ENCODE data around the gene PAFAH1B2. TPM values are rescaled to one million over a fixed set of nuclear protein-coding genes. Genes with fewer than 3 reads are reported as not detected.
"Not testable (repeated sequence)": the region's sequence is repeated elsewhere in the genome, so short reads cannot be mapped to it uniquely, and the experiment has no call there.

Gene PAFAH1B2
- total RNA-seq, 2 donors from 2014 or later: 31.1 to 43.4 TPM

DNA sequence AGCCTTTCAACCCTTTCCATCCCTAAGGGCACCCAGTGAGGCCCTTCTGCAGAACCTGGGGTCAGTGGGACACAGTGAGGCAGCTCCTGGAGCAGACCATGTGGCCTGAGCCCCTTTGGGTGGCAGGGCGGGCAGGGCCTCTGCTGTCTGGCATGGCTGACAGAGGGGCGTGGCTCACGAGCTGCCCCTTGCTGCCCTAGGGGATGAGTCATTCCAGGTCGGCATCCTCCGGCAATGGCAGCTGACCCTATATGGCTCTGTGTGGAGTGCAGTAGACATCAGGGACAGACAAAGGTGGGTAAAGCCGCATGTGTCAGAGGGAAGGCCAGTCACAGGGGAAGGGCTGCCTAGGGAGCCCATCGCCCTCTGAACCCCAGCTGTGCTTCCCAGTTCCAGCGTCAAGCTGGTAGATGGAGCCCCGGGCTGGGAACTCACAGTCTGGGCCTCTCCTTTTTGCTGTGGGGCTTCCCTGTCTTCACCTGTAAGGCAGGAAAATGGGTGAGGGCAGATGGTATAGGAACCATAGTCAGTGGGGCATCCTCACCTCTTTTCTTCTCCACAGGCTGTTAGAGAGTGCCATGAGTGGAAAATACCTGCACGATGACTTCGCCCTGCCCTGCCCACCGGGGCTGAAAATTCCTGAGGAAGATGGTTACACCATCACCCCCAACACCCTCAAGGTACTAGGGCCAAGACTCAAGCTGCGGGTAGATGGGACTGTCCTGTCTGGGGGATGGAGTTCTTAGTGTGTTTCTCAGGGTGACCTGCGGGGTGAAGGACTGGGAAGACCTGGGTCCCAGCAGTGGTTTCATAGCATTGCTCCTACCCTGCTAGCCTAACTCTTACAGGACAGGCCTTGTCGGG, 6.6 kb upstream of the PAFAH1B2 start:
- not testable (repeated sequence) for H3K4me3 Mint-ChIP-seq; DNase-seq; H3K4me1 Mint-ChIP-seq; ATAC-seq; H3K36me3 Mint-ChIP-seq (ENCODE audit: low read depth); H3K9me3 ChIP-seq (ENCODE audit: control insufficient read depth, low read length, poor library complexity, severe bottlenecking); H3K27ac Mint-ChIP-seq
- peaks cover 18% of the 10 kb centered on the region for H3K27me3 Mint-ChIP-seq

DNA sequence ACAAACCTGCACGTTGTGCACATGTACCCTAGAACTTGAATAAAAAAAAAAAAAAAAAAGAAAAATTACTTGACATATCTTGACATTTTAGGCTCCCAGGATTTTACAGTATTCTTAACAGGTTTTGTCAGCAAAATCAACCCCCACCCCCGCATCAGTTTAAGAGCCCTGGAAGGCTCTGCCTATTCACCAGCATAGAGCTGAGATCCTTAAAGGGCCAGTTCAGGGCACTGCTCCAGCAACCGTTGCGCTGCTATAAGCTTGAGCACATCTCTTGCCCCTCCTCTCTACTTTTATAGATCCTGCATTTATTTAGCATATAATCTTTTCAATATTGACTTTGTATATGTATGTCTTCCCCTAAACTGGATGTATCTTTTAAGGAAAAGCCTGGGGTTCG, 697 bp upstream of the PAFAH1B2 start:
- H3K4me1 Mint-ChIP-seq: peaks cover 37% of the 10 kb centered on the region
- peak overlapping the region; percentile 93 for H3K27ac Mint-ChIP-seq
- H3K4me3 Mint-ChIP-seq: peak overlapping the region; percentile 98
- DNase-seq: no peak
- H3K9me3 ChIP-seq (ENCODE audit: control insufficient read depth, low read length, poor library complexity, severe bottlenecking): no peaks in the 10 kb centered on the region
- peaks cover 9% of the 10 kb centered on the region for H3K36me3 Mint-ChIP-seq (ENCODE audit: low read depth)
- ATAC-seq: peak; percentile 41
- H3K27me3 Mint-ChIP-seq: peaks cover 18% of the 10 kb centered on the region

DNA sequence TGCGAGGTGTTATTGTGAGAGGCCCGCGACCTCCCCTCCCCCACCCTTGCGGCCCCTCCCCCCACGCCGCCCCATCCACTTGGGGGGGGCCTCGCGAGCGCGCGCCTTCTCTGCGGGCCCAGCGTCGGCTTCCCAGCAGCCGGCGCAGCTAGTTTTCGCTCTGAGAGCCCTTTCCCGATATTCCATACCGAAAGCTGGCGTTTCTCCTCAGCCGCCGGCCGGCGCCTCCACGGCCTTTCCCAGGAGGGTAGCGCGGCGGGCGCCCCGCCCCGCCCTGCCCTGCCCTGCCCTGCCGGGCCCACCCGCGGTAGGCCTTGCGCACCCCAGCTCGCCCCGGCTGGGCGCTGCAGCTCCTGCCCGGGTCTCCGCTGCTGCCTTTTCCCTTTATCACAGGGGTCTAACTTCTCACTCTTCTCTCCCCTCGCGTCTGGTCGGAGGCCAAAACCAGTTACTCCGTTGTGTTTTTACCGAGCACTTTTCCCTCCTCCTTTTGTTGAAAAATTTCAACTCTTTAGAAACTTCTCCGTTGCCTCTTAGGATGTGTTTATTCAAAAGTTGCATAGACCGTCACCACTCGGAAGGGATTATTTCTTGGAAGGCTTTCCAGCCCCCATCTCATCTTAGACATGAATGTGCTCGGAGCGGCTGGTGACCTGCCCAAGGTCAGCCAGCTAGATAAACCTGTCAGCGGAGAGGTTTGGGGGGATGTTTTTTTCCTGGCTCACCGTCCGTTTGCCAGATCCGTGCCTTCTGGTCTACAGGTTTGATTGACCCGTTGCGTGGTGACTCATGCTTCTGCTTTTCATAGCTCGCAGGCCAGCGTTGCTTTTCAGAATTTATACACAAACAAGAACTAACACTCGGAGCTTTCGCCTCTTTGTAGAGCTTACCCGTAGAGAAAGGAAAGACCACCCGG, 648 bp downstream of the PAFAH1B2 start:
- peaks cover 39% of the 10 kb centered on the region for H3K4me1 Mint-ChIP-seq
- H3K27me3 Mint-ChIP-seq: peaks cover 11% of the 10 kb centered on the region
- ATAC-seq (peak; percentile 54), DNase-seq (peak in 2 of 3 donors; percentile 8 to 53)
- no peaks in the 10 kb centered on the region for H3K9me3 ChIP-seq (ENCODE audit: control insufficient read depth, low read length, poor library complexity, severe bottlenecking)
- H3K4me3 Mint-ChIP-seq: peak overlapping the region; percentile 98
- H3K27ac Mint-ChIP-seq: peak overlapping the region; percentile 94
- peaks cover 7% of the 10 kb centered on the region for H3K36me3 Mint-ChIP-seq (ENCODE audit: low read depth)

DNA sequence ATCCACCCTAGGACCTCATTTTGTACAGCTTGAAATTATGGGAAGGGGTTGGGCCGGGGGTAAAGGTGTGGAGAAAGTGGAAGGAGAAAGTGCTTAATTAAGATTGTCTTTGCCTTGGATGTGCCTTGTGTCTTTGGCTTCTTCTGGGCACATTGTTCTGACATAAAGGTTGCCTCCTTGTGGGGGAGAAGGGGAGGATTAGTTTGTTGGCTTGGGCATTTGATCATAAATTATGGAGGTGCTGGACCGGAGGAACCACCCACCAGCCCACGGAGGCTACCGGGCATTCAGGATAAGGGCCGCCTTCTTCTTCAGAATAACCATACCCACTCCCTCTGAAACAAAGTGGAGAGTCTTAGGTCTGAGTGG, 1.3 kb downstream of the PAFAH1B2 start:
- Mint-ChIP-seq H3K4me1 (peaks cover 36% of the 10 kb centered on the region), H3K27ac (peak overlapping the region; percentile 94), H3K4me3 (peak overlapping the region; percentile 98), H3K36me3 (ENCODE audit: low read depth) (peaks cover under 1% of the 10 kb centered on the region), H3K27me3 (peaks cover 4% of the 10 kb centered on the region)
- H3K9me3 ChIP-seq (ENCODE audit: control insufficient read depth, low read length, poor library complexity, severe bottlenecking): no peaks in the 10 kb centered on the region
- DNase-seq (no peak), ATAC-seq (peak; percentile 17)

DNA sequence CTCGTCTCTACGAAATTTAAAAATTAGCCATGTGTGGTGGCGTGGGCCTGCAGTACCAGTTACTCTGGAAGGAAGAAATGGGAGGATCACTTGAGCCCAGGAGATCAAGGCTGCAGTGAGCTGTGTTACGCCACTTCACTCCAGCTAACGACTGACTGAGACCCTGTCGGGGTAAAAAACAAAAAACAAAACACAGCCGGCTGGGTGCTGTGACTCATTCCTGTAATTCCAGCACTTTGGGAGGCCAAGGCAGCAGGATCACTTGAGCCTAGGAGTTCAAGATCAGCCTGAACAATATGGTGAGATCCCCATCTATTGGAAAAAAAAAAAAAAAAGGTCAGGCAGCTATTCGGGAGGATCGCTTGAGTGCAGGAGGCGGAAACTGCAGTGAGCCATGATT, 2.4 kb downstream of the PAFAH1B2 start:
- Mint-ChIP-seq H3K27ac (no peak overlapping the region), H3K36me3 (ENCODE audit: low read depth) (no peaks in the 10 kb centered on the region), H3K27me3 (no peaks in the 10 kb centered on the region), H3K4me1 (peaks cover 39% of the 10 kb centered on the region), H3K4me3 (no peak overlapping the region)
- no peaks in the 10 kb centered on the region for H3K9me3 ChIP-seq (ENCODE audit: control insufficient read depth, low read length, poor library complexity, severe bottlenecking)
- DNase-seq: no peak
- ATAC-seq: no peak

DNA sequence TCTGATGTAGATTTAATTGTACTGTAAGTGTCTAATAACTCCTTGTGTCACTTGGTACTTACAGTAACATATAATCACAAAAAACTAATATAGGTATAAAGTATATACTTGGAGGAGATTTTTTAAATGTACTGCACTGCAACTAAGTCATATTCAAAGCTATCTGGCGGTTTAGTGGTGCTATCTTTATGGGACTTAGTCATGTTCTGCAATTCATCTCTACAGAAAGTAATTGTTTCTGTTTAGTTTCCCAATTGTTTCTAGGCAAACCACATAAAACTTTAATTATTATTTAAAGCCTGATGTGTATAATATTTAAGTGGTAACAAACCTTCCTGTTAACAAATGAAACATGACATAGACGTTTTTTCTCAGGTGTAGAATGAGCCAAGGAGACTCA, 8.0 kb downstream of the PAFAH1B2 start:
- Mint-ChIP-seq H3K4me1 (peaks cover 21% of the 10 kb centered on the region), H3K36me3 (ENCODE audit: low read depth) (no peaks in the 10 kb centered on the region)

DNA sequence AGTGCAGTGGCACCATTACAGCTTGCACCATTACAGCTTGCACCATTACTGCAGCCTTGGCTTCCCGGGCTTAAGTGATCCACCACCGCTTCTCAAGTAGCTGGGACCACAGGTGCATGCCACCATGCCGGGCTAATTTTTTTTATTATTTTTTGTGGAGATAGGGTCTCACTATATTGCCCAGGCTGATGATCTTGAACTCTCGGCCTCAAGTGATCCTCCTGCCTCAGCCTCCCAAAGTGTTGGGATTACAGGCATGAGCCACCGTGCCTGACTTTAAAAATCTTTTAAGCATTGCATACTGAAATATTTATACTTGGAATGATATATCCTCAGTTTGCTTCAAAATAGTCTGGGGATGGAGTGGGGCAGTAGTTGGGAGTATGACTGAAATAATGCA, 10.4 kb downstream of the PAFAH1B2 start:
- peak overlapping the region; percentile 41 for H3K27ac Mint-ChIP-seq
- H3K9me3 ChIP-seq (ENCODE audit: control insufficient read depth, low read length, poor library complexity, severe bottlenecking): no peaks in the 10 kb centered on the region
- DNase-seq: no peak
- ATAC-seq: no peak
- no peaks in the 10 kb centered on the region for H3K27me3 Mint-ChIP-seq
- H3K4me1 Mint-ChIP-seq: peaks cover 20% of the 10 kb centered on the region
- no peaks in the 10 kb centered on the region for H3K36me3 Mint-ChIP-seq (ENCODE audit: low read depth)
- no peak overlapping the region for H3K4me3 Mint-ChIP-seq

More for the DNA sequence above, 8.0 kb downstream of the PAFAH1B2 start:
- Mint-ChIP-seq H3K27ac (peak overlapping the region; percentile 4), H3K27me3 (no peaks in the 10 kb centered on the region), H3K4me3 (no peak overlapping the region)
- DNase-seq (no peak), ATAC-seq (no peak)
- H3K9me3 ChIP-seq (ENCODE audit: control insufficient read depth, low read length, poor library complexity, severe bottlenecking): no peaks in the 10 kb centered on the region

DNA sequence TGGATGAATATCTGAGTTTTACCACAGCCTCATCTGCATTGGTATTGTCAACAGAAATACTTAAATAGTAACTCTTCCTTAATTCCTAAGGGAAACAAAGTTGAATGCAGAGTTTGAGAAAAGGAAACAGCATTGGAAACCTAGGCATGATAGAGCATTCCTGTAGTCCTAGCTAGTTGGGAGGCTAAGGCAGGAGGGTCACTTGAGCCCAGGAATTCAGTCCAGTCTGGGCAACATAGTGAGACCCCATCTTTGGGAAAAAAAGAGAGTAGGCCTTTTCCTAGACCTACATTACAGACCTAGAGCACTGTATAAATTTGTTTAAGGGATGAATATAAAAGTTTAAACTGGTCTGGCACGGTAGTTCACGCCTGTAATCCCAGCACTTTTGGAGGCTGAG, 13.4 kb downstream of the PAFAH1B2 start:
- no peak for DNase-seq
- H3K27ac Mint-ChIP-seq: no peak overlapping the region
- H3K4me1 Mint-ChIP-seq: peaks cover 13% of the 10 kb centered on the region

DNA sequence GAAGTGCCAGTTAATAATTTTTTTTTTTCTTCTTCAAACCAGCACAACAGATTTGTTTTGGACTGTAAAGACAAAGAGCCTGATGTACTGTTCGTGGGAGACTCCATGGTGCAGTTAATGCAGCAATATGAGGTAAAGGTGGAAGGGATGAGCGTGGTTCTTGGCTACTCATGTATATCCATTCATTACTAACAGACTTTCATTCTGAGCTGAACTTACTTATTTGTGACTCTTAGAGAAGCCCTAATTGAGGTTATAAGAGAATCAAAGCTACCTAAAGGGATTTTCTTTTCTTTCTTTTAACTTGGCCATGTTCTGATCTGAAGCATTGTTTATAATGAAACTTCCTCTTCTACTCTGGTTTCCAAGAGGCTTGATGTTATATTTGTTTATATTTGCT, 15.8 kb downstream of the PAFAH1B2 start:
- no peaks in the 10 kb centered on the region for H3K36me3 Mint-ChIP-seq (ENCODE audit: low read depth)
- DNase-seq (no peak), ATAC-seq (no peak)
- H3K27me3 Mint-ChIP-seq: no peaks in the 10 kb centered on the region
- no peaks in the 10 kb centered on the region for H3K9me3 ChIP-seq (ENCODE audit: control insufficient read depth, low read length, poor library complexity, severe bottlenecking)
- H3K4me3 Mint-ChIP-seq: no peak overlapping the region
- H3K4me1 Mint-ChIP-seq: peaks cover 13% of the 10 kb centered on the region
- no peak overlapping the region for H3K27ac Mint-ChIP-seq

More for the DNA sequence above, 13.4 kb downstream of the PAFAH1B2 start:
- no peaks in the 10 kb centered on the region for H3K27me3 Mint-ChIP-seq
- no peak overlapping the region for H3K4me3 Mint-ChIP-seq
- no peak for ATAC-seq
- H3K9me3 ChIP-seq (ENCODE audit: control insufficient read depth, low read length, poor library complexity, severe bottlenecking): no peaks in the 10 kb centered on the region
- H3K36me3 Mint-ChIP-seq (ENCODE audit: low read depth): no peaks in the 10 kb centered on the region

DNA sequence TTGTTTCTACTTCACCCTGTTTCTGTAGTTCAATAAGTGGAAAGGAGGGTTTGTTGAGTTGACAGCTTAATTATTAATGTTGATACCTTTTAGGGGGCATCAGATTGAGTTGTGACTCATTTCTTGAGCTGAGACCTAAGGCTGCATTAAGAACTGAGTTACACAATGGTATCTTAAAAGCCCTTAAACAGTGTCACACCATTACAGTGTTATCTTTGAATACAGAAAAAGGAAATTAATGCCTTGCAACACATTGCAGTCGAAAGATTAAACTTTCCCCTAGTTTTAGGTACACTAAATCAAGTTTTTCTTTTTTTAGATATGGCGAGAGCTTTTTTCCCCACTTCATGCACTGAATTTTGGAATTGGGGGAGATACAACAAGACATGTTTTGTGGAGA, 16.7 kb downstream of the PAFAH1B2 start:
- H3K4me1 Mint-ChIP-seq: peaks cover 14% of the 10 kb centered on the region
- H3K9me3 ChIP-seq (ENCODE audit: control insufficient read depth, low read length, poor library complexity, severe bottlenecking): no peaks in the 10 kb centered on the region
- DNase-seq (no peak), ATAC-seq (no peak)
- peaks cover 3% of the 10 kb centered on the region for H3K36me3 Mint-ChIP-seq (ENCODE audit: low read depth)
- H3K27ac Mint-ChIP-seq: no peak overlapping the region
- no peaks in the 10 kb centered on the region for H3K27me3 Mint-ChIP-seq
- H3K4me3 Mint-ChIP-seq: no peak overlapping the region

DNA sequence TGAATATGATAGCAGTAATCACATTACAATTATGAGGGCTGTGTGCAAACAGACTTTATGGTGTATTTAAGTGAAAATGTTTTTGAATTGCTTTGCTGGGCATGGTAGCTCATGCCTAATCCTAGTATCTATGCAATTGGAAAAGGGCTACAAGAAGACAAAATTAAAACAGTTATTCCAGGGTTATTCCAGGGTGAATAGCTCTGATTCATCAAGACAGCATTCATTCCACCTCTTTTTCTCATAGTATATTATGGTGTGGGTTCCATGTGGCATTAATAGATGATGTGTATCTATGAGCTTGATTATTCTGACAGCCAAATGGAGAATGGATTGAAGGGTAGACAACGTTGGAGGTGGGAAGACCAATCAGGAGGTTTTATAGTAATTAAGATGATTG, 22.4 kb downstream of the PAFAH1B2 start:
- H3K36me3 Mint-ChIP-seq (ENCODE audit: low read depth): peaks cover 6% of the 10 kb centered on the region
- H3K9me3 ChIP-seq (ENCODE audit: control insufficient read depth, low read length, poor library complexity, severe bottlenecking): no peaks in the 10 kb centered on the region
- peaks cover 7% of the 10 kb centered on the region for H3K4me1 Mint-ChIP-seq
- no peaks in the 10 kb centered on the region for H3K27me3 Mint-ChIP-seq
- ATAC-seq (no peak), DNase-seq (no peak)
- no peak overlapping the region for H3K27ac Mint-ChIP-seq
- H3K4me3 Mint-ChIP-seq: no peak overlapping the region

DNA sequence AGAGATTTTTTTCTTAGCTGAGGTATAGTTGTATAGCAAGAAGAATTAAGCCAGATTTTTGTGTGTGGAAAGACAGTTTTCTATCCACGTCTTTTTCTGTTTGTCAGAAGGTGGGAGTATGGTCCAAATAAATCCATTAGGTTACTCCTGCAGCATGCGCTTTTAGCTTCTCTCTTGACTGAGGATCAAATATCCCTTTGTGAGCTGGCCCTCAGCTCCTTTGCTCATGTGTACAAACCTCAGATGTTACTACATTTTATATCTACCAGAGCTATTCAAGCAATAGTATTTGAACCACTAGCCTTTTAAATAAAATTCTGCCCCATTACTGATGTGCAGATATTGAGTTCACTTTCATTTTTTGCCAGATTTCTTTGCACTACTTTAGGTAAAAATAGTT, 25.6 kb downstream of the PAFAH1B2 start:
- Mint-ChIP-seq H3K27me3 (no peaks in the 10 kb centered on the region), H3K4me1 (peaks cover 7% of the 10 kb centered on the region), H3K4me3 (no peak overlapping the region), H3K27ac (peak overlapping the region; percentile 9), H3K36me3 (ENCODE audit: low read depth) (peaks cover 6% of the 10 kb centered on the region)
- no peak for ATAC-seq
- H3K9me3 ChIP-seq (ENCODE audit: control insufficient read depth, low read length, poor library complexity, severe bottlenecking): no peaks in the 10 kb centered on the region
- DNase-seq: no peak

DNA sequence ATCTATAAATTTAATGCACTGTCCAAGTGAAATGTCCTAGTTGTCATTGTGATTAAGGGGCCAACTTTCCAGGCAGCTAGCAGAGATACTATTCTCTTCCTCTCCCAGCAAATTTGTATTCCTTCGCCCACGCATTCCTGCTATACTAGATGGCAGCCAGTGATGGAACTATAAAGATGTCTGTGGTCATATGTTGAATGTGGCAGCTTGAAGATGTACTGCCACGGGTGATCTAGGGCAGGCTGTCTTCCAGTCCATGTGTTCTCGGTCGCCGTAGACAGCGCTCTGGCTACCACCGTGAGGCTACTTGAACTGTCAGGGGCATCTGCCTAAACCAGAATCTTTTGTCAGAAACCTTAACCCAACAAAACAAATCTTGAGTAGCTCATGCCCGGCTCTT, 26.1 kb downstream of the PAFAH1B2 start:
- Mint-ChIP-seq H3K27ac (peak overlapping the region; percentile 9), H3K36me3 (ENCODE audit: low read depth) (peaks cover 6% of the 10 kb centered on the region), H3K27me3 (no peaks in the 10 kb centered on the region), H3K4me1 (peaks cover 7% of the 10 kb centered on the region), H3K4me3 (no peak overlapping the region)
- DNase-seq (no peak), ATAC-seq (no peak)
- H3K9me3 ChIP-seq (ENCODE audit: control insufficient read depth, low read length, poor library complexity, severe bottlenecking): no peaks in the 10 kb centered on the region
